ENCODE results near the gene FAM168A. TPM values are rescaled to one million over a fixed set of nuclear protein-coding genes. Genes with fewer than 3 reads are reported as not detected.

FAM168A gene
- total RNA-seq, 4 donors from 2014 or later, result 22.2 to 35.7 (median 30.4) TPM

GRCh38 chr11:73409431-73409830 lies 188.5 kb downstream of the FAM168A start:
- no peak for DNase-seq
- Histone ChIP-seq H3K4me3 (no peak overlapping the region), H3K27me3 (no peaks in the 10 kb centered on the region), H3K9me3 (no peaks in the 10 kb centered on the region), H3K36me3 (peaks cover 0 to 35% (median 0%) of the 10 kb centered on the region in 3 donors), H3K27ac (no peak overlapping the region), H3K4me1 (no peaks in the 10 kb centered on the region)
- no peak for TF ChIP-seq POLR2A (IDR thresholded peaks at IDR 0.05)
- TF ChIP-seq CTCF (IDR thresholded peaks at IDR 0.05), result no peak

- H3K4me1 ChIP-seq, result no peaks in the 10 kb centered on the region
- H3K27me3 ChIP-seq, result no peaks in the 10 kb centered on the region
- DNase-seq, result no peak
- H3K36me3 ChIP-seq, result peaks cover 0 to 35% (median 0%) of the 10 kb centered on the region in 3 donors
- H3K27ac ChIP-seq, result no peak overlapping the region
- H3K4me3 ChIP-seq, result no peak overlapping the region
- H3K9me3 ChIP-seq, result no peaks in the 10 kb centered on the region
- TF ChIP-seq CTCF (IDR thresholded peaks at IDR 0.05) (no peak), POLR2A (IDR thresholded peaks at IDR 0.05) (no peak)
Measured at GRCh38 chr11:73406619-73407018, 191.3 kb downstream of the FAM168A start.

- TF ChIP-seq CTCF (IDR thresholded peaks at IDR 0.05) (no peak), POLR2A (IDR thresholded peaks at IDR 0.05) (no peak)
- no peak for DNase-seq
- peaks cover 0 to 35% (median 0%) of the 10 kb centered on the region in 3 donors for H3K36me3 ChIP-seq
- no peak overlapping the region for H3K27ac ChIP-seq
- no peak overlapping the region for H3K4me3 ChIP-seq
- no peaks in the 10 kb centered on the region for H3K4me1 ChIP-seq
- H3K9me3 ChIP-seq, result no peaks in the 10 kb centered on the region
- no peaks in the 10 kb centered on the region for H3K27me3 ChIP-seq
Measured at GRCh38 chr11:73406131-73406530, 191.8 kb downstream of the FAM168A start.

- no peak overlapping the region for H3K4me3 ChIP-seq
- DNase-seq, result no peak
- no peaks in the 10 kb centered on the region for H3K27me3 ChIP-seq
- no peak overlapping the region for H3K27ac ChIP-seq
- H3K9me3 ChIP-seq, result no peaks in the 10 kb centered on the region
- TF ChIP-seq POLR2A (IDR thresholded peaks at IDR 0.05) (no peak), CTCF (IDR thresholded peaks at IDR 0.05) (no peak)
- no peaks in the 10 kb centered on the region for H3K4me1 ChIP-seq
- H3K36me3 ChIP-seq, result peaks cover 0 to 35% (median 0%) of the 10 kb centered on the region in 3 donors
Measured at GRCh38 chr11:73405146-73405510, 192.8 kb downstream of the FAM168A start.

GRCh38 chr11:73404506-73405145 lies 193.3 kb downstream of the FAM168A start:
- TF ChIP-seq POLR2A (IDR thresholded peaks at IDR 0.05) (no peak), CTCF (IDR thresholded peaks at IDR 0.05) (no peak)
- H3K27me3 ChIP-seq, result no peaks in the 10 kb centered on the region
- H3K27ac ChIP-seq, result no peak overlapping the region

More at GRCh38 chr11:73404506-73405145, 193.3 kb downstream of the FAM168A start:
- DNase-seq, result no peak
- Histone ChIP-seq H3K4me1 (no peaks in the 10 kb centered on the region), H3K4me3 (no peak overlapping the region), H3K9me3 (no peaks in the 10 kb centered on the region), H3K36me3 (peaks cover 0 to 35% (median 0%) of the 10 kb centered on the region in 3 donors)

All from Peyer's patch (tissue), 4 donors.